Hepatocyte (in vitro differentiated cells): ENCODE results near the gene CDK16. TPM values are rescaled to one million over a fixed set of nuclear protein-coding genes. Genes with fewer than 3 reads are reported as not detected.
A peak's percentile ranks its signal among the peaks of the same experiment; 100 is the strongest.

Experiments used
- DNase-seq: peaks from one replicate; pipeline ENCODE4 v3.0.0-alpha.2; 2016; ENCODE audit warnings: low spot score
- H2AFZ ChIP-seq: fragments of 200-600 bp; sonication (generic); 2 replicates; pipeline ENCODE4 v1.6.0; 2016; ENCODE audit warnings: antibody characterized with exemption, mild to moderate bottlenecking
- H3K27ac ChIP-seq: fragments of 200-600 bp; sonication (generic); 2 replicates; pipeline ENCODE4 v1.5.1; 2016; ENCODE audit warnings: mild to moderate bottlenecking
- H3K27me3 ChIP-seq: fragments of 200-600 bp; sonication (generic); 2 replicates; pipeline ENCODE4 v1.6.1; 2016
- H3K36me3 ChIP-seq: fragments of 200-600 bp; sonication (generic); replicated peaks from 2 replicates; pipeline ENCODE4 v1.5.1; 2016; ENCODE audit warnings: low read depth; ENCODE audit not compliant: insufficient read depth
- H3K4me1 ChIP-seq: fragments of 200-600 bp; sonication (generic); 2 replicates; pipeline ENCODE4 v1.5.1; 2016; ENCODE audit warnings: mild to moderate bottlenecking, moderate library complexity; ENCODE audit not compliant: insufficient read depth
- H3K4me2 ChIP-seq: fragments of 200-600 bp; sonication (generic); 2 replicates; pipeline ENCODE4 v1.6.0; 2016
- H3K4me3 ChIP-seq: fragments of 200-600 bp; sonication (generic); 2 replicates; pipeline ENCODE4 v1.5.1; 2016; ENCODE audit warnings: mild to moderate bottlenecking
- H3K79me2 ChIP-seq: fragments of 200-600 bp; sonication (generic); 2 replicates; pipeline ENCODE4 v1.6.0; 2017; ENCODE audit warnings: mild to moderate bottlenecking
- H3K9me2 ChIP-seq: fragments of 200-600 bp; sonication (generic); replicated peaks from 2 replicates; pipeline ENCODE4 v1.6.0; 2017; ENCODE audit warnings: mild to moderate bottlenecking; ENCODE audit not compliant: insufficient read depth
- H3K9me3 ChIP-seq: fragments of 200-600 bp; sonication (generic); 2 replicates; pipeline ENCODE4 v1.5.1; 2016; ENCODE audit warnings: low read depth, mild to moderate bottlenecking
- H4K20me1 ChIP-seq: fragments of 200-600 bp; sonication (generic); 2 replicates; pipeline ENCODE4 v1.6.0; 2016; ENCODE audit warnings: mild to moderate bottlenecking; ENCODE audit not compliant: insufficient read depth, poor library complexity, severe bottlenecking
- EZH2 ChIP-seq: fragments of 200-600 bp; sonication (generic); IDR thresholded peaks from 2 replicates; pipeline ENCODE4 v1.6.1; 2016; ENCODE audit warnings: antibody characterized with exemption, mild to moderate bottlenecking, borderline replicate concordance
- EZH2phosphoT487 ChIP-seq: fragments of 200-600 bp; sonication (generic); IDR thresholded peaks from one replicate; pipeline ENCODE4 v1.6.1; 2018; ENCODE audit warnings: antibody characterized with exemption, mild to moderate bottlenecking, low read depth, moderate library complexity; ENCODE audit not compliant: unreplicated experiment, severe bottlenecking
- WGBS: methylation state at CpG from one replicate; pipeline ENCODE4 v1.1.6; 2016; ENCODE audit warnings: low lambda C conversion rate; ENCODE audit errors: missing lambda C conversion rate; 5-methylcytosine and 5-hydroxymethylcytosine counted together
- polyA plus RNA-seq: library from polyadenylated mRNA; unstranded; fragments of >200 nt; fragmentation: Nextera tagmentation; extraction: Ambion mirVana; gene quantifications from 2 replicates; pipeline ENCODE4 v1.2.1, GENCODE V29; 2016
- total RNA-seq: library from RNA; depleted of rRNA; stranded (reverse); fragments of >200 nt; gene quantifications from 2 replicates; pipeline ENCODE4 v1.2.3, GENCODE V29; 2014
- TF ChIP-seq, protein P1 (sequence below): fragments of 200-600 bp; sonication (generic); IDR thresholded peaks from 2 replicates; pipeline ENCODE4 v1.5.1; 2016; ENCODE audit warnings: antibody characterized with exemption, mild to moderate bottlenecking; ENCODE audit not compliant: poor library complexity

Gene CDK16
- total and polyA plus RNA-seq, 2 experiments from 2014 or later = 130 to 190 TPM

DNA sequence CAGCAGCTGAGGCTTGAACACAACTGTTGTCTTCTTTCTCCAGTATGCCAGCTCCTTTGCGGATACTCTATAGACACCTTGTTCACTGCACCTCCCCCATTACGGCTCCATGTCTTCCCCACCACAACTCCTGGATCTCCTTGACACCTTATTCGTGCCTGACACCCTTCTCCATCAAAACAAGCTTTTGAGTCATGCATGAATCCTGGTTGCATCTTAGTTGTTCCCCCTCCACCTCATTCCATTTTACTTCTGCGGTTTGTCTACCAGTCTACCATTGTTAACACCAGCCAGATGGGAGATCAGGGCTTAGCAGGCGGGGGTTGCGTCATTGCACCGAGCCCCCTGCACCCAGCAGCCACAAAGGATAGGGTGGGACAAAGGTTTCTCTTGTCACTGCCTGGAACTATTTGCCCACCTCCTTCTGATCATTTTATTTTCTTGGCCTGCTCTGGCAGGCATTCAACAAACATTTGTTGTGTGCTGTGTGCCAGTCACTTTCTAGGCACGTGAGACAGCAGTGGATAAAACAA is 2.0 kb upstream of the CDK16 start:
- peak overlapping the region; percentile 90 for H3K27ac ChIP-seq

GRCh38 chrX:47217121-47217851 is 1.2 kb upstream of the CDK16 start:
- Histone ChIP-seq H3K27ac (peak overlapping the region; percentile 90), H3K79me2 (peaks cover 37% of the 10 kb centered on the region), H3K36me3 (no peaks in the 10 kb centered on the region), H3K4me1 (peaks cover 25% of the 10 kb centered on the region), H3K27me3 (no peaks in the 10 kb centered on the region), H4K20me1 (peaks cover 33% of the 10 kb centered on the region), H3K4me2 (peak overlapping the region; percentile 70), H2AFZ (no peak overlapping the region), H3K9me2 (no peaks in the 10 kb centered on the region), H3K4me3 (no peak overlapping the region), H3K9me3 (no peaks in the 10 kb centered on the region)
- peak; percentile 82 for DNase-seq
- WGBS = 8% methylated on average over 22 of the region's 22 CpGs
- TF ChIP-seq EZH2phosphoT487 (no peak), EZH2 (no peak)
- TF ChIP-seq, protein P1, sequence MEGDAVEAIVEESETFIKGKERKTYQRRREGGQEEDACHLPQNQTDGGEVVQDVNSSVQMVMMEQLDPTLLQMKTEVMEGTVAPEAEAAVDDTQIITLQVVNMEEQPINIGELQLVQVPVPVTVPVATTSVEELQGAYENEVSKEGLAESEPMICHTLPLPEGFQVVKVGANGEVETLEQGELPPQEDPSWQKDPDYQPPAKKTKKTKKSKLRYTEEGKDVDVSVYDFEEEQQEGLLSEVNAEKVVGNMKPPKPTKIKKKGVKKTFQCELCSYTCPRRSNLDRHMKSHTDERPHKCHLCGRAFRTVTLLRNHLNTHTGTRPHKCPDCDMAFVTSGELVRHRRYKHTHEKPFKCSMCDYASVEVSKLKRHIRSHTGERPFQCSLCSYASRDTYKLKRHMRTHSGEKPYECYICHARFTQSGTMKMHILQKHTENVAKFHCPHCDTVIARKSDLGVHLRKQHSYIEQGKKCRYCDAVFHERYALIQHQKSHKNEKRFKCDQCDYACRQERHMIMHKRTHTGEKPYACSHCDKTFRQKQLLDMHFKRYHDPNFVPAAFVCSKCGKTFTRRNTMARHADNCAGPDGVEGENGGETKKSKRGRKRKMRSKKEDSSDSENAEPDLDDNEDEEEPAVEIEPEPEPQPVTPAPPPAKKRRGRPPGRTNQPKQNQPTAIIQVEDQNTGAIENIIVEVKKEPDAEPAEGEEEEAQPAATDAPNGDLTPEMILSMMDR = no peak

More for the DNA sequence above, 2.0 kb upstream of the CDK16 start:
- Histone ChIP-seq H3K36me3 (no peaks in the 10 kb centered on the region), H2AFZ (no peak overlapping the region), H3K79me2 (peaks cover 29% of the 10 kb centered on the region), H3K4me3 (no peak overlapping the region), H3K9me3 (no peaks in the 10 kb centered on the region), H3K9me2 (no peaks in the 10 kb centered on the region), H4K20me1 (peaks cover 25% of the 10 kb centered on the region), H3K4me1 (peaks cover 25% of the 10 kb centered on the region), H3K4me2 (peak overlapping the region; percentile 70), H3K27me3 (no peaks in the 10 kb centered on the region)
- 82% methylated on average over 8 of the region's 8 CpGs for WGBS
- no peak for DNase-seq
- TF ChIP-seq, protein P1 = no peak
- TF ChIP-seq EZH2 (no peak), EZH2phosphoT487 (no peak)

DNA sequence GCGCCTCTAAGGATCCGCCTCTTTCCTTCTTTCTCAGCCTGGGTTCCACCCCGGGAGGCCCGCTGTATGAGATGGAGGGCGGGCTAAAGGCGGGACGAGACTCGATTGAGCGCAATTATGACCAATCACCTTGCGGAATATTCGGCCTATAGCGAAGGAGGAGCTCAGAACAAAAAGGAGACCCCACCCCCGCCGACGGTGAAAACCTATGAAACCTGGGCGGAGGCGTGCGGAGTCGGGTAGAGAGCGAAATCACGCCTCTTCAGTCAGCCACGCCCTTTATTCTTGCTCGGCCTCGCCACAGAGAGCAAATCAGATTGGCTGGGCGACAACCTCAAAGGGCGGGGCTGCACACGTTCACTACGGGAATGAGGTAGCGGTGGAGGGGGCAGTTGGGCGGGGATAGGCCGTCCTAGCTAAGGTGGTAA is 615 bp upstream of the CDK16 start:
- H3K9me2 ChIP-seq = no peaks in the 10 kb centered on the region
- H3K79me2 ChIP-seq = peaks cover 42% of the 10 kb centered on the region
- H3K4me3 ChIP-seq = peak overlapping the region; percentile 56
- H3K27me3 ChIP-seq = no peaks in the 10 kb centered on the region
- peak; percentile 100 for DNase-seq
- peaks cover 36% of the 10 kb centered on the region for H4K20me1 ChIP-seq
- 1% methylated on average over 30 of the region's 31 CpGs for WGBS
- peak overlapping the region; percentile 99 for H3K27ac ChIP-seq
- peak overlapping the region; percentile 14 for H2AFZ ChIP-seq
- H3K9me3 ChIP-seq = no peaks in the 10 kb centered on the region
- H3K4me1 ChIP-seq = peaks cover 25% of the 10 kb centered on the region
- no peak for TF ChIP-seq EZH2phosphoT487
- TF ChIP-seq, protein P1 = no peak
- H3K36me3 ChIP-seq = no peaks in the 10 kb centered on the region
- peak overlapping the region; percentile 97 for H3K4me2 ChIP-seq
